GM23248 (cell line): Measurements from ENCODE around the gene FAM234B. TPM values are rescaled to one million over a fixed set of nuclear protein-coding genes. Genes with fewer than 3 reads are reported as not detected.
A peak's percentile ranks its signal among the peaks of the same experiment; 100 is the strongest.

Experiments used
- DNase-seq: peaks from one replicate; pipeline ENCODE4 v3.0.0-alpha.2; 2015
- H2AFZ ChIP-seq: fragments of 200-600 bp; sonication (generic); 2 replicates; pipeline ENCODE4 v1.6.1; 2016; ENCODE audit warnings: antibody characterized with exemption
- H3F3A ChIP-seq: fragments of 200-600 bp; sonication (generic); 2 replicates; pipeline ENCODE4 v1.6.1; 2016; ENCODE audit warnings: mild to moderate bottlenecking, antibody characterized with exemption, mixed run types; ENCODE audit not compliant: insufficient read depth
- H3K27ac ChIP-seq: fragments of 200-600 bp; sonication (generic); 2 replicates; pipeline ENCODE4 v1.5.1; 2016; ENCODE audit warnings: mild to moderate bottlenecking
- H3K27me3 ChIP-seq: fragments of 200-600 bp; sonication (generic); replicated peaks from 2 replicates; pipeline ENCODE4 v1.6.1; 2016; ENCODE audit warnings: mild to moderate bottlenecking; ENCODE audit not compliant: insufficient read depth
- H3K36me3 ChIP-seq: fragments of 200-600 bp; sonication (generic); 2 replicates; pipeline ENCODE4 v1.6.1; 2016; ENCODE audit warnings: low read depth, mild to moderate bottlenecking
- H3K4me1 ChIP-seq: fragments of 200-600 bp; sonication (generic); 2 replicates; pipeline ENCODE4 v1.6.1; 2016; ENCODE audit warnings: mild to moderate bottlenecking; ENCODE audit not compliant: insufficient read depth
- H3K4me2 ChIP-seq: fragments of 200-600 bp; sonication (generic); one replicate; pipeline ENCODE4 v1.6.1; 2016; ENCODE audit warnings: mild to moderate bottlenecking; ENCODE audit not compliant: unreplicated experiment
- H3K4me3 ChIP-seq: fragments of 200-600 bp; sonication (generic); 2 replicates; pipeline ENCODE4 v1.5.1; 2016; ENCODE audit warnings: mild to moderate bottlenecking
- H3K79me2 ChIP-seq: fragments of 200-600 bp; sonication (generic); 2 replicates; pipeline ENCODE4 v1.6.1; 2016; ENCODE audit warnings: mild to moderate bottlenecking; ENCODE audit not compliant: insufficient read depth
- H3K9ac ChIP-seq: fragments of 200-600 bp; sonication (generic); 2 replicates; pipeline ENCODE4 v1.6.1; 2016; ENCODE audit warnings: mild to moderate bottlenecking
- H3K9me2 ChIP-seq: fragments of 200-600 bp; sonication (generic); 2 replicates; pipeline ENCODE4 v1.6.1; 2016; ENCODE audit warnings: mixed run types, mild to moderate bottlenecking, moderate library complexity; ENCODE audit not compliant: insufficient read depth
- H3K9me3 ChIP-seq: fragments of 200-600 bp; sonication (generic); one replicate; pipeline ENCODE4 v1.6.1; 2017; ENCODE audit warnings: low read depth
- H4K20me1 ChIP-seq: fragments of 200-600 bp; sonication (generic); 2 replicates; pipeline ENCODE4 v1.6.0; 2016; ENCODE audit not compliant: insufficient read depth
- EZH2 ChIP-seq: fragments of 200-600 bp; sonication (generic); IDR thresholded peaks from 2 replicates; pipeline ENCODE4 v1.6.1; 2018; ENCODE audit warnings: antibody characterized with exemption, mild to moderate bottlenecking; ENCODE audit not compliant: insufficient read depth, poor library complexity, severe bottlenecking
- EZH2phosphoT487 ChIP-seq: fragments of 200-600 bp; sonication (generic); IDR thresholded peaks from 2 replicates; pipeline ENCODE4 v1.6.1; 2018; ENCODE audit warnings: antibody characterized with exemption, moderate library complexity, mild to moderate bottlenecking, low read depth; ENCODE audit not compliant: insufficient read depth
- WGBS, 2 experiments: methylation state at CpG; one replicate each; pipeline ENCODE4 v1.1.6; 2015 to 2017; ENCODE audit warnings: low lambda C conversion rate in 2 of 2, low coverage in 1 of 2; ENCODE audit errors: missing lambda C conversion rate in 2 of 2; 5-methylcytosine and 5-hydroxymethylcytosine counted together
- in situ Hi-C: fragments of 300-500 bp; cut with MboI; formaldehyde crosslinking; loops from 2 replicates; pipeline ENCODE4 v1.15.0; 2020
- polyA plus RNA-seq: library from polyadenylated mRNA; unstranded; fragments of >200 nt; fragmentation: Nextera tagmentation; extraction: Ambion mirVana; gene quantifications from 2 replicates; pipeline ENCODE4 v1.2.1, GENCODE V29; 2016
- total RNA-seq: library from RNA; depleted of rRNA; stranded (reverse); fragments of >200 nt; shearing (Covaris generic); gene quantifications from 2 replicates; pipeline ENCODE4 v1.2.3, GENCODE V29; 2014

The FAM234B gene
- total and polyA plus RNA-seq, 2 experiments from 2014 or later, result 5.0 to 5.1 TPM

DNA sequence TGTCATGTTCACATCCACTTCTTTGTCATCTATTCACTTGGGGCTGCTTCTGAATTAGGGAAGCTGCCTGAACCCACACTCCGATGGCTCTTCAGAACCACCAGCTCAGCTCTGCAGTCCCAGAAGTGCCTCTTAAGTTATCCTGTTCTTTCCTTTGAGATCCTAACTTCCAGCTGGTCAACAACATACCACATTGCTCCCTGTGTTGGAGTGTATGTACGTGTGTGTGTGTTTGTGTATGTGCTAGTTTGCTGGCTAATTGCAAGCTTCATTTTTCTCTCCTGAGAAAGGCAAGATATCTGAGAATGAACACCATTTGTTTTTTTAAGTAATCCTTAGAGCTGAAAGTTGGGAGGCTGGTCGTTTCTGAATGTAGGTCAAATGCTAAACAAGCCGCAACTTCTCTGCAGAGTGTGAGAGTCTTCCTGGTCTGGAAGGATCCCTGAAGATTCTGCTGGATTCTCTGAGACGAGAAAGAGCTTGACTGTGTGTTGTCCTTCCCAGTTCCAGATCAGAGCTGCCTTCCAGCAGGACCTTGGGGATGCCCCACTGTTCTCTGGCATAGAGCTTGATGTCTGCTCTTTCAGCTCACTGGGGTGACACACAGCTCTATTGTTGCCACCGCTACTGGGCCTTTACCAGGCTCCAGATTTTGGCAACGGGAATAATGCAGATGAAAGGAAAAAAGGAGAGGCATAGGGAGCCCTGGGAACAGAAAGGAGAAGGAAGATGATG is 58.4 kb downstream of the FAM234B start:
- H3F3A ChIP-seq, result peaks cover 51% of the 10 kb centered on the region
- in situ Hi-C loops, result no loop called here
- peak overlapping the region; percentile 98 for H3K27ac ChIP-seq
- peak overlapping the region; percentile 67 for H2AFZ ChIP-seq
- 7 to 8% methylated on average over 7 of the region's 7 CpGs for WGBS, 2 experiments
- no peaks in the 10 kb centered on the region for H3K36me3 ChIP-seq
- no peaks in the 10 kb centered on the region for H3K27me3 ChIP-seq
- peak overlapping the region; percentile 47 for H3K4me3 ChIP-seq
- no peaks in the 10 kb centered on the region for H3K79me2 ChIP-seq
- H4K20me1 ChIP-seq, result no peaks in the 10 kb centered on the region
- H3K9me2 ChIP-seq, result no peaks in the 10 kb centered on the region
- peak overlapping the region; percentile 98 for H3K9ac ChIP-seq
- no peak for TF ChIP-seq EZH2phosphoT487
- TF ChIP-seq EZH2, result no peak
- H3K9me3 ChIP-seq, result no peaks in the 10 kb centered on the region
- peaks cover 49% of the 10 kb centered on the region for H3K4me1 ChIP-seq
- DNase-seq, result peak; percentile 68
- H3K4me2 ChIP-seq, result peak overlapping the region; percentile 84

DNA sequence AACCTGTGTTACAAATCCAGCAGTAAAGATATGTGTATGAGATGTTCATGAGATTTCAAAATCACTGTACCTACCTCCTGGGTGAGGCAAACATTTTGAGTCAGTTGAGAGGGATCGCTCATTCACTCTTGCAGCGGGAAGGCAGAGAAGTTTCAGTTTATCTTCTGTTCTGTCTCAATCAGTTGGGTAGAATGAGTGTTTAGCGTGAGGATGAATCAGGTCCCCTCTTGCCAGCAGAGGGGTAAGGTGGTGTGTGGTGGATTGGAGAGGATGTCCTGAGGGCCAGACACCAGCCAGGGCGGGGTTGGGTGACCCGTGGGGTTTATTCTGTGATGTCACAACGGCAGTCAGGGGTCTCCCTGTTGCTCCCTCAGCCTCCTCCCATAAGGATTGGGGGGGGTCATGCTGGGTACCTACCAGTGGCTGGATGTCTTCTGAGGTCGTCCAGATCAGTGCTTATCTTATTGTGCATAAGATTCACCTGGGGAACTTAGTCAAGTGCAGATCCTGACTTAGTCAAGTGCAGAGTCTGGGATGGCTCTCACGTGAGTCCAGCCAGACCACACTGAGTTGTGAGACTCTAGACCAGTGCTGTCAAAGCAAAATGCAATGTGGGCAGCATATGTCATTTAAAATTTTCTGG is 59.3 kb downstream of the FAM234B start, which contains the start of gene GSG1:
TSS of gene GSG1 (minus strand) at position 277 of the 643 bp plus-strand sequence. CDS start at position 122, 155 bp downstream.
- no peaks in the 10 kb centered on the region for H3K79me2 ChIP-seq
- no peaks in the 10 kb centered on the region for H3K36me3 ChIP-seq
- no peaks in the 10 kb centered on the region for H3K27me3 ChIP-seq
- H3K4me3 ChIP-seq, result peak within 1 kb of the TSS; percentile 47
- peaks cover 46% of the 10 kb centered on the region for H3K4me1 ChIP-seq
- 37 to 45% methylated on average over 8 of the region's 8 CpGs for WGBS, 2 experiments
- in situ Hi-C loops, result no loop called here
- peak within 1 kb of the TSS; percentile 98 for H3K27ac ChIP-seq
- H3K4me2 ChIP-seq, result peak within 1 kb of the TSS; percentile 84
- TF ChIP-seq EZH2 (no peak), EZH2phosphoT487 (no peak)
- no peaks in the 10 kb centered on the region for H4K20me1 ChIP-seq
- H3K9me3 ChIP-seq, result no peaks in the 10 kb centered on the region
- peaks cover 48% of the 10 kb centered on the region for H3F3A ChIP-seq
- no peaks in the 10 kb centered on the region for H3K9me2 ChIP-seq
- H2AFZ ChIP-seq, result peak within 1 kb of the TSS; percentile 67
- peak within 1 kb of the TSS; percentile 98 for H3K9ac ChIP-seq
- peak; percentile 91 for DNase-seq

DNA sequence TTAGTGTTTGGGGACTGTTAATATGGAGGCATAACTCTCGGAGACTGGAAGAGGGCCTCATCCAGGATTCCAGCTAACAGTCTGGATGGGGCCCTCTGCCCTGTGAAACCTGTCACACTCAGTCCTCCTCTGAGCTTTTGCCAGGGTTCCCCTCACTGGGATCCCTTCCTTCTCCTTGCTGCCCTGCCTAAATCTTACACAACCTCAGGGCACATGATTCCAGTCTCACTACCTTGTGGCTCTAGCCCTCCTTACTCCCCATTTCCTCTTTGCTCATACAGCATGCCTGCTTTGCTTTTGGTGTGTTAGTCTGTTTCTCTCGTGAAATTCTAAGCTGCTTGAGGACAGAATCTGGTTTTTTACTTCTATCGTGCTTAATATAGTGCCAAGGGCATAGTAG is 60.2 kb downstream of the FAM234B start:
- Histone ChIP-seq H4K20me1 (no peaks in the 10 kb centered on the region), H3K9me2 (no peaks in the 10 kb centered on the region), H3K4me3 (no peak overlapping the region), H3K9me3 (no peaks in the 10 kb centered on the region), H3K4me2 (no peak overlapping the region), H3K27ac (no peak overlapping the region), H2AFZ (no peak overlapping the region), H3K27me3 (no peaks in the 10 kb centered on the region), H3K9ac (no peak overlapping the region), H3K36me3 (no peaks in the 10 kb centered on the region), H3F3A (peaks cover 39% of the 10 kb centered on the region), H3K4me1 (peaks cover 38% of the 10 kb centered on the region), H3K79me2 (no peaks in the 10 kb centered on the region)
- in situ Hi-C loops, result no loop called here
- TF ChIP-seq EZH2phosphoT487, result no peak
- no peak for TF ChIP-seq EZH2
- 95% methylated on average over 3 of the region's 3 CpGs for WGBS, 2 experiments
- DNase-seq, result no peak

DNA sequence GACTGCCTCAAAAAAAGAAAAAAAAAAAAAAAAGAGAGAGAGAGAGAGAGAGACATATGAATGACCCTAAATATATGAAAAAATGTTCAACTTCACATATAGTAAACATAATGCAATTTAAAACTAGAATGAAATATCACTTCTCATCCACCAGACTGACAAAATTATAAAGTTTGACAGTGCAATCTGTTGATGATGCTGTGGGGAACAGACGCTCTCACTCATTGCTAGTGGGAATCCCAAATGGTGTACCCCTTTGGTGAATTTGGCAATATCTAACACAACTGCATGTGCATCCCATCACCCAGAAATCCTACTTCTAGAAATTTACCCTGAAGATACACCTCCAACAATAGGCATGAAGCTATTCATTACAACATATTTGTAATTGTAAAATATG is 61.6 kb downstream of the FAM234B start:
- Histone ChIP-seq H2AFZ (no peak overlapping the region), H3F3A (peaks cover 26% of the 10 kb centered on the region), H3K27me3 (no peaks in the 10 kb centered on the region), H4K20me1 (no peaks in the 10 kb centered on the region), H3K79me2 (no peaks in the 10 kb centered on the region), H3K9me3 (no peaks in the 10 kb centered on the region), H3K4me3 (no peak overlapping the region), H3K27ac (no peak overlapping the region), H3K4me2 (no peak overlapping the region), H3K36me3 (no peaks in the 10 kb centered on the region), H3K9me2 (no peaks in the 10 kb centered on the region), H3K4me1 (peaks cover 24% of the 10 kb centered on the region), H3K9ac (no peak overlapping the region)
- in situ Hi-C loops, result no loop called here
- 97% methylated on average over 1 of the region's 1 CpG for WGBS, 2 experiments
- DNase-seq, result no peak
- TF ChIP-seq EZH2phosphoT487, result no peak
- TF ChIP-seq EZH2, result no peak
